ENCODE measurements around the gene HMCES.
"Not testable (repeated sequence)": the region's sequence is repeated elsewhere in the genome, so short reads cannot be mapped to it uniquely, and the experiment has no call there.

HMCES gene

DNA sequence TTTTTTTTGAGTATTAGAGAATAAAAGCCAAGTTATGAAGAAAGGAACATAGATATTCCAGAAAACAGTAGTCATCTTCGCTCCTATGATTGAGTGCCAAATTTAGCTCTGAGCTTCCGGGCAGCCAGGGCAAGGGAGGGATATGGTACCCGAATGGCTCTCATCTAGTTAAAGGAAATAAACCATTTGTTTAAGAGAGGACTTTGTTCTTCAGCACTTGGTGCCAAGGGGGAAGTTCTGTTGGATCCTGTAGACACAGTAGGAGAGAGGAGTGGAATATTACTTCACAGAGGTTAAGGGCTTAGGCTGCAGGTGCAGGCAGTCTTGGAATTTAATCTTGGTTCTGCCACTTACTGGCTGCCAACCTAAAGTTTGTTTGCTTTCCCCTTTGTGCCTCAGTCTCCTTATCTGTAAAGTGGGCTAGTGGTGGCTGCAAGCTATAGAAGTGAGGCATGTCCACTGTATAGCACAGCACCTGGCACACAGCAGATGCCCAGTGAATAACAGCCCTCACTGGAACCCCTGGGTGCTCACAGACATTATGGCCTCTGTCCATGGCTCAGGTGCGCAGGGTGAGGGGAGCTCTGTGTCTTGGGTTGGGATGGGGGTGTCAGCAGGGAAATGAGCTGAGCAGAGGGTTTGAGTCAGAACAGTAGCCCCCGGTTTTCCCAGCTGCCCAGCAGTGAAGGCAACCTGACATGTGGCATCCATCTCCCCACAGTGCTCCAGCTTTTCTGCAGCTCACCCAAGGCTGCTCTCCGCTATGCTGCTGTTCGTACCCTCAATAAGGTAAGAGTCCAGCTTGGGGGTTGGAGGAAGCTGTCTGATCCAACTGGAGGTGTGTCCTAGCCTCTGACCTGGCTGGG is 18.8 kb upstream of the HMCES start:
- DNase-seq = no peak

DNA sequence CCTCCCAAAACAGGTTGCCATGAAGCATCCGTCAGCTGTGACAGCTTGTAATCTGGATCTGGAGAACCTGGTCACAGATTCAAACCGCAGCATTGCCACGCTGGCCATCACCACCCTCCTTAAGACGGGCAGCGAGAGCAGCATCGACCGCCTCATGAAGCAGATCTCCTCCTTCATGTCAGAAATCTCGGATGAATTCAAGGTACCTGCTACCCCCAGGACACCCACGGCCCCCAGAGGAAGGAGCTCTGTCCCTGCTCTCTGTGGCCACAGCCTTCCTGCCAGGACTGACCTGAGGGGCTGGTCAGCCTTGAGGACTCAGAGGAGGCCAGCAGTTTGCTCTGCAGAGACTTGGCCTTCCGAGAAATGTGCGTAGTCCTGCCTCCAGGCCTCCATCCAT is 18.1 kb upstream of the HMCES start:
- no peak for DNase-seq

DNA sequence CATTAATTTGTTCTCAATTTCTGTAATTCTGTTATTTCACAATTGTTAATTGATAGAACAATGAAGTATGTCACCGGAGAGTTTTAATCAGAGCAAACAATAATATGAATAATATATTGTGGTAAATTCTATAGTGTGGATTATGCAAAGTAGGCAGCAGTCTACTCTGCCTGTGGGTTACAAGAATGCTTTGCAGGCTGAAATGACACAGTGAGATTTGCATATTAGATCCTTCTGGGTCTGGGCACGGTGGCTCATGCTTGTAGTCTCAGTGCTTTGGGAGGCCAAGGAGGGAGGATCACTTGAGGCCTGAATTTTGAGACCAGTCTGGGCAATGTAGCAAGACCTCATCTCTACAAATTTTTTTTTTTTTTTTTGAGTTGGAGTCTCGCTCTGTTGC is 16.8 kb upstream of the HMCES start:
- DNase-seq = no peak

DNA sequence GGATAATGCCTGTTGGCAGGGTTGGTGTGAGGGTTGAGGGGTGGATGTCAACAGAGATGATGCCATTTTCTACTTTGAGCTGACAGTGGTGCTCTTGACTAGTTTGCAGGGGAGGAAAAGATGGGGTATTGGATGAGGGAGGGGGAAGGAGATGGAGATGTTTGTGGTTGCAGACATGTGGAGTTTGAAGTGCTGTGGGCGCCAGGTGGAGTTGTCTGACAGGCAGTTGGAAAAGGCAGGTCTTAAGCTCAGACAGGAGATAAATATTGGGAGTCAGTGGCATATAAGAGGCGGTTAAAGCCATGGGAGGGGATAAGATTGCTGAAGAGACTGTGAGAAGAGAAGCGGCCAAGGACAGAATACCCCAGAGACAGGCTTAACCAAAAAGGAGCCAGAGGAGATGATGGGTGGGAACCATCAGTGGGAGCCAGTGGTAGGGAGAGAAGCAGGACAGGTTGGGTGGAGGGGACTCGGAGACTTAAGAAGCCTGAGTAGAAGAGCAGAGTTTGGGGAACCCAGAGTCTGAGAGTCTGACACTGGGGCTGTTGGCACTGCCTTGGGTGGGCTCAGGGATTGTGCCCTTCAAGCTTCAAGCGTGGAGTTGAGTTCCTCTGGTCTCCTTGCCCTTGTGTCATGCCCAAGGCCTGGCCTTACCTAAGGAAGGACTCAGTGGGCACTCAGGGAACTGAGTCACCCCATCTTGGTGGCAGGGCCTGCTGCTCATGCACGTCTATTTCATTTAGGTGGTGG is 15.3 kb upstream of the HMCES start:
- DNase-seq = no peak

DNA sequence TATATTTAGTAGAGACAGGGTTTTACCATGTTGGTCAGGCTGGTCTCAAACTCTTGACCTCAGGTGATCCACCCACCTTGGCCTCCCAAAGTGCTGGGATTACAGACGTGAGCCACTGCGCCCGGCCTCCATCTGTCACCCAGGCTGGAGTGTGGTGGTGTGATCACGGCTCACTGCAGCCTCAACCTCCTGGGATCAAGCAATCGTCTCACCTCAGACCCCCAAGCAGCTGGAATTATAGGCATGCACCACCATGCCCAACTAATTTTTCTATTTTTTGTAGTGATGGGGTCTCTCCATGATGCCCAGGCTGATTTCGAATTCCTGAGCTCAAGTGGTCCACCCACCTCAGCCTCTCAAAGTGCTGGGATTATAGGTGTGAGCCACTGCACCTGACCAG is 13.7 kb upstream of the HMCES start:
- not testable (repeated sequence) for DNase-seq

DNA sequence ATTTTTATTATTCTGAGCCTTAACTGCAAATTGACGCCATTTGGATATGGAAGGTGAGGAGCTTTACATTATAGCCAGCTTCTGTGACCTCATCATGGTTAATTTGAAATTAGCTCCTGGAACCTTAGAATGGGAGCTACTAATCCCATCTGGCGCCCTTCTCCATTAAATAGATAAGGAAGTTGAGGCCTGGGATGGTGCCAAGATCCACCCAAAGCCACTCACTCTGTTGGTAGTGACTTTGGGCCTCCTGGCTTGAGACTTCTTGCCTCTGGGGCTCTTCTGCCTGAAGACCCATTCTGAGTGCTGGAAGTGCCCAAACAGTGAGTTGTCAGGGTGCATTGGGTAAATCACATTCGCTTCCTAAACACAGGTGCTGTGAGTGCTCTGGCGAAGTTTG is 12.0 kb upstream of the HMCES start:
- DNase-seq = no peak

DNA sequence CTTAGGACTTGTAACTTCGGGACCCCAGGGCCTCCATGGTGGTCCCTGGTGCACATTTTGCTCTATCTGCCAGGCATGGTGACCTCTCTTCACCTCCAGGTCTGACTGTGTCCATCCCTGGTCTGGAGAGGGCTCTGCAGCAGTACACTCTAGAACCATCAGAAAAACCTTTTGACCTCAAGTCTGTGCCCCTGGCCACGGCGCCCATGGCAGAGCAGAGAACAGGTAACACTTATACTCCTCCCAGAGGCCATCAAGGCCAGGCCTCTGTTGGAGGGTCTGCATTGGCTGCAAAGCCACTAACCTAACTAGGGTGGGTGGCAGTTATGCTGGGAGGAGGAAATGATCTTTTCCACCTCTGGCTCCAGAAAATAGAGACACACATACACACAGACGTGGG is 10.3 kb upstream of the HMCES start:
- DNase-seq = no peak

DNA sequence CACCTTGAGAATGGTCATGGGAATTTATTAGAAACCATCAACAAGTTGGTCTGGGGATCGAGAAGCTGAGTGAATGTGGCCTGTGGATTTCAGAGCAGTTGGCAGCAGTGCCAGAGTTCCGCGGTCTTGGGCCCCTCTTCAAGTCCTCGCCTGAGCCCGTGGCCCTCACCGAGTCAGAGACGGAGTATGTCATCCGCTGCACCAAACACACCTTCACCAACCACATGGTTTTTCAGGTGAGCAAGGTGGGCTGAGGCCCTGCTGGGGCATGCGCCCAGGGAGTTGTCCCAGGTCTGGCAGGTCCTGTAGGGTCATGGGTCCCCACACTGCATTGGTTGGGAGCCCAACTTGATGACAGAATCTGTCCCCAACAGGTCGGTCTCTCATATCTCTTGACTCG is 7.0 kb upstream of the HMCES start:
- DNase-seq = no peak

DNA sequence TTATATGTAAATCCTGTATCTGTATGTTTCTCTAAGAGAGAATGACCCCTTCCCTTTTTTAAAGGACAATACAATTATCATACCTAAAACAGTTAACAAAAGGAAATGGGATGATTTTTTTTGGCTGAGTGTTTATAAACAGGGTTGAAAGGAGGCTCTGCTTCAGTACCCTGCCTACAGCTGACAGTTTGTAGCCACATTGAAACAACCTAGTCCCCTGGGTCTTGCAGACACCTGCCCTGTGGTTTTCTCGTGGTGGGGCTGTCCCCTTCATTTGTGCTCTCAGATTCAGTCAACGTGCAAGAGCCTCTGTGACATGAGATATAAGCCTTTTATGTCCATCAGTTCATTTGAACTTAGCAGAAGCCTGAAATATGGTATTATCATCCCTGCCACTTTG is 2.3 kb upstream of the HMCES start:
- no peak for DNase-seq

DNA sequence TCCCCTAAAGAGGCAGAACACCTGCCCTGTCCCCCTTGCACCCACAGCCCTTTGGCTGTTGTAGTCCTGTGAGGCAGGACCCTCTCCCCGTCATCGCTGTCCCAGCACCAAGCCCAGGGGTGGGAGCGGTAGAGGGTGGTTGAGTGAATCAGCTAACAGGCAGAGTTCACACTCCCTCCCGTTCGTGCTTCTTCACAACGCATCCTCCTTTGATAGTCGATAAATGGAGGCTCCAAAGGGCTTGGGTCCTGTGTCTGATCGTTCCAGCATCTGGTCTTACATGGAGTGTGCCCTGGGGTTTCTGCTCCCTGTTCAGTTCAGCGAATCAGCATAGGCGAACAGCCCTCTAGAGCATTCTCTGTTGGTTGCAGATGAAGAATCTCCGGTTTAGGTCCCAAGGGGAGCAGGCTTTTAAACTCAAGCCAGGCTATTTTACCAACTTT is 820 bp upstream of the HMCES start:
- no peak for DNase-seq

DNA sequence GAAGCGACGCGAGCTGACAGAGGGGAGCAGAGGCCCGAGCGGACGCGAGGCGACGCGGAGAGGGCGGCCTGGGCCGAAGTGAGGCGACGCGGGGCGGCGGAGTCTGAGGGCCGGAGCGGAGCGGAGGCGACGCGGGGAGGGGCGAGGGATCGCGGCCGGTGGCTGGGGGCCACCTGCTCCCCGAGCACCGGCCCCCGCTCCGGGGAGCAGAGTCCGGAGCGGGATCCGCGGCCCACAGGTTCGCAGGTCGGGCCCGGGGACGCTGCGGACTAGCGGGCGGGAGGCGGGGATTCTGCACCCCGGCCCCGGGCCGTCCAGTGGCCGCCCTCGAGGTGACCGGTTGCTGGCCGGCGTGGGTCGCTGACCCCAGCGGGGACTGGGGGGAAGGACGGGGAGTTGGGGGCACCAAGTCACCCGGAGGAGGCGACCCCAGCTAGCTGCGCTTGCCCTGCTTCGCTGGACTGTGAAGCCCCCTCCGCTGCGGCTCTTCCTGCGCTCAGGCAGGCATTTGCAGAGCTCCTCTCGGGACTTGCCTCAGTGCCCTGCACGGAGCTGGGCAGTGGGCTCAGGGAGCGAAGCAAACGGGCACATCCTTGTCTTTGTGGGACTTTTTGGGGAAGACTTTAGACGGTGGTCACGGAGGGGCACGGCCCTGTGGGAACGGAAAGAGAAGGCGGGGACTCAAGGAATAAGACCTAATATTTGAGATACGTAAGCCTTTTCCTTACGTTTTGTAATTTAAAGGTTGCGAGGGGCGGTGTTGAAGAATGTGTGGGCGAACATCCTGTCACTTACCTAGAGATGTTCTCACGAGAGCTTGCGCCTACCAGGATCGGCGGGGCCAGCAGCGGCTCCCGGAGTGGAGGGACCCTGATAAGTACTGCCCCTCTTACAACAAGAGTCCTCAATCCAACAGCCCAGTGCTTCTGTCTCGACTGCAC is 566 bp downstream of the HMCES start:
- DNase-seq = peak; percentile 48 to 60

DNA sequence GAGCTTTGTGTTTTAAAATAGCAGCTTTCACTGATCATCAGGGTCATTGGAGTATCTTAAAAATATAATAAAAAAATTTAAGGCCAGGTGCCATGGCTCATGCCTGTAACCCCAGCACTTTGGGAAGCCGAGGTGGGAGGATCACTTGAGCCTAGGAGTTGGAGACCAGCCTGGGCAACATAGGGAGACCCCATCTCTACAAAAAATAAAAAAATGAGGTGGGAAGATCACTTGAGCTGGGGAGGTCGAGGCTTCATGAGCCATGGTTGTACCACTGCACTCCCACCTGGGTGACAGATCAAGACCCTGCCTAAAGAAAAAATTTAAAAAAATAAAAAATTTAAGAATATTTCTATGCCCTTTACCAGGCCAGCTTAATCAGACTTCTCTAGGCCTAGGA is 1.5 kb downstream of the HMCES start:
- no peak for DNase-seq

DNA sequence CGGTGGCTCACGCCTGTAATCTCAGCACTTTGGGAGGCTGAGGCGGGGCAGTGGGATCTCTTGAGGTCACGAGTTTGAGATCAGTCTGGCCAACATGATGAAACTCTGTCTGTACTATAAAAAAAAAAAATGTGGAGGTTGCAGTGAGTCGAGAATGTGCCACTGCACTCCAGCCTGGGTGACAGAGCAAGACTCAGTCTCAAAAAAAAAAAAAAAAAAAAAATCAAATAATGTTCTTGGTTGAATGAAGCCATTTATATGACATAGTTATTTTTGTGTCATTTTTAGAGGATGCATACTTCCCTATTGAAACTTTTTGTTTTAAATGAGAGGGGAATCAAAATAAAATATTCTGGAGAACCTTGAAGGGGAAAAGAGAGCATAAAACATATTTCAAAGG is 3.1 kb downstream of the HMCES start:
- DNase-seq = no peak

DNA sequence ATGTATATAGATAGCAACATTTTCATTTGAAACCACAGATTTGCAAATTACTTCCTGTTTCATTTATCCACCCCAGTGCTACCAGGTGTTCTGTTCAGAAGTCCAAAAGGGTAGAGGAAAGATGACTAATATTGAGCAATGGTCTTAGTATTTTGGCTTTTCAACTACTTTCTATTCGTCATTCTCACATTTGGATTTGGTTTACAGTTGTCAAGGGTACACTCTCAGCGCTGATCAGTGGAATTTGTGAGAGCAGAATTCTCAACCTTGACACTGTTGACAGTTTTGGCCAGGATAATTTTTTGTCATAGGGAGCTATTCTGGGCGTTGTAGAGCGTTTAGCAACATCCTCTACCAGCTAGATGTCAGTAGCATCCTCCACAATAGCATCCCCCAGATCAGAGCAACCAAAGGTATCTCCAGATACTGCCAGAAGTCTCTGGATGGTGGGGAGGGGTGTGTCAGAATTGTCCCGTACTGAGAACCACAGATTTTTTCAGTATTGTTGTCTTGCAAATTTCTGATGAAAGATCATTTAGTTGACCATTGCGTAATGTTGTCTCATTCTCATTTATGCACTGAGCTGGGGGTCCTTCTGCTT is 4.2 kb downstream of the HMCES start:
- DNase-seq = peak; percentile 13 to 15

DNA sequence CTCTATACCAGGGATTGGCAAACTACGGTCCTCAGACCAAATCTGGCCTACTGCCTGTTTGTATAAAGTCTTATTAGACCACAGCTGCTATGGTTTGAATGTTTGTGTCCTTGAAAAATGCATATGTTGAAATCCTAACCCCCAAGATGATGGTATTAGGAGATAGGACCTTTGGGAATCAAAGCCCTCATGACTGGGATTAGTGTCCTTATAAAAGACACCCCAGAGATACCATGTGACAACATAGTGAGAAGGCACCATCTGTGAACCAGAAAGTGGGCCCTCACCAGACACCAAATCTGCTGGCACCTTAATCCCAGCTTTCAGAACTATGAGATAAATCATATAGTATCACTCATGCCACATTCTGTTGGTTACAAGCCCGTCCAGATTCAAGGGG is 7.4 kb downstream of the HMCES start:
- DNase-seq = no peak

DNA sequence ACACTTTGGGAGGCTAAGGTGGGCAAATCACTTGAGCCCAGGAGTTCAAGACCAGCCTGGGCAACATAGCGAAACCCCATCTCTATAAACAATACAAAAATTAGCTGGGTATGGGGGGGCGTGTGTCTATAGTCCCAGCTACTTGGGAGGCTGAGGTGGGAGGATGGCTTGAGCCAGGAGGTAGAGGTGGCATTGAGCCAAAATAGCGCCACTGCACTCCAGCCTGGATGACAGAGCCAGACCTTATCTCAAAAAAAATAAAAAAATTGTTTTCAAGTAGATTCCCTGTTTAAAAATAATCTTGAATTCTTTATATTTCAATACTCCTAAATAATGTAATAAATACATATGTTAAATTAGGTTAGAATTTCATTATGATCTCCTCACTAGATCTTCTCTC is 9.8 kb downstream of the HMCES start:
- no peak for DNase-seq

DNA sequence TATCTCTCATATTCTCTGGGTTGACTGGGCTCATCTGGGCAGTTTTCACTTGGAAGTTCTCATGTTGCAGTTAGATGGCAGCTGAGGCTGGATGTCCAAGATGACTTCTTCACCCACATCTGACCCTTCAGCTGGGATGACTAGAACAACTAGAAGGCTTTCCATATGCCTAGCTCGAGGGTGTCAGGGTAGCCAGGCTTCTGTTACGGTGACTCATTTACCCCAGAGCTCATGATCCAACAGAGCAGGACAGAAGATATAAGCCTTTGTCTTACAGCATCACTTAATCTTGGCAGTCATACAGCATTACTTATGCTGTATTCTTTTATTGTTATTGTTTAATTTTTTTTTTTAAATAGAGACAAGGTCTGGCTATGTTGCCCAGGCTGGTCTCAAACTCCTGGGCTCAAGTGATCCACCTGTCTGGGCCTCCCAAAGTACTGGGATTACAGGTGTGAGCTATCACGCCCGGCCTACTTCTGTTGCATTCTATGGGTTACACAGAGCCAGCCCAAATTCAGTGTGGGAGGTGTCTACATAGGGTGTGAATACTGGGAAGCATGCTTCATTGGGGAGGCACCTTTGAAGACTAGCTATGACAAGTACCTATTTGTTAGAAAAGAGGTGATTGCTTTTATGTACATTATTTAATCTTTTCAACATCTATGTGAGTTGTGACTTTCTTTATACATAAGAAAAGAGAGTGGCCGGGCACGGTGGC is 10.7 kb downstream of the HMCES start:
- DNase-seq = no peak

DNA sequence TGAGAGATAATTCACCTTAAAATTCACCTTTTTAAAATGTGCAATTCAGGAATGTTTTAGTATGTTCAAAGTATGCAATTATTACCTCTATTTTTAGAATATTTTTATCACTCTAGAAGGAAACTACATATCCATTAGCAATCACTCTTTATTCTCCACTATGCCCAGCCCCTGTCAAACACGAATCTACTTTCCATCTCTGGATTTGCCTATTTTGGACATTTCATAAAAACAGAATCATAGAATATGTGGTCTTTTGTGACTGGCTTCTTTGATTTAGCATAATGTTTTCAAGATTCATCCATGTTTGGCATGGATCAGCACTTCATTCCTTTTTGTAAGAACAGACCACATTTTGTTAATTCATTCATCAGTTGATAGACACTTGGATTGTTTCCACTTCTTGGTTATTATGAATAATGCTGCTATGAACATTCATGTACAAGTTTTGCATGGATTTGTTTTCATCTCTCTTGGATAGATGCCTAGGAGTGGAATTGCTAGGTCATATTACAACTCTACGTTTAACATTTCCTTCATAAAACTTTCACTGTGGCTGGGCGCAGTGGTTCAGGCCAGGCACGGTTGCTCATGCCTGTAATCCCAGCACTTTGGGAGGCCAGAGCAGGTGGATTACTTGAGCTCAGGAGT is 12.7 kb downstream of the HMCES start:
- no peak for DNase-seq

DNA sequence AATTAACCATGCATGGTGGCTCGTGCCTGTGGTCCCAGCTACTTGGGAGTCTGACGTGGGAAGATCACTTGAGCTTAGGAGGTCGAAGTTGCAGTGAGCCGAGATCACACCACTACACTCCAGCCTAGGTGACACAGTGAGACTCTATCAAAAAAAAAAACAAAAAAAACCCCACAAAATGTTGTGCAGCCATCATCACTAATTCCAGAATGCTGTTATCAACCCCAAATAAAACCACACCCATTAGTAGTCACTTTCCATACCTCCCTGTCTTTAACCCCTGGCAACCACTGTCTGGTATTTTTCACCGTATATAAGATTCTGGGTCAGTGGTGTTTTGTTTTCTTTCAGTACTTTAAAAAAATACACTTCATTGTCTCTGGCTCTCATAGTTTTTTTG is 16.6 kb downstream of the HMCES start:
- no peak for DNase-seq

DNA sequence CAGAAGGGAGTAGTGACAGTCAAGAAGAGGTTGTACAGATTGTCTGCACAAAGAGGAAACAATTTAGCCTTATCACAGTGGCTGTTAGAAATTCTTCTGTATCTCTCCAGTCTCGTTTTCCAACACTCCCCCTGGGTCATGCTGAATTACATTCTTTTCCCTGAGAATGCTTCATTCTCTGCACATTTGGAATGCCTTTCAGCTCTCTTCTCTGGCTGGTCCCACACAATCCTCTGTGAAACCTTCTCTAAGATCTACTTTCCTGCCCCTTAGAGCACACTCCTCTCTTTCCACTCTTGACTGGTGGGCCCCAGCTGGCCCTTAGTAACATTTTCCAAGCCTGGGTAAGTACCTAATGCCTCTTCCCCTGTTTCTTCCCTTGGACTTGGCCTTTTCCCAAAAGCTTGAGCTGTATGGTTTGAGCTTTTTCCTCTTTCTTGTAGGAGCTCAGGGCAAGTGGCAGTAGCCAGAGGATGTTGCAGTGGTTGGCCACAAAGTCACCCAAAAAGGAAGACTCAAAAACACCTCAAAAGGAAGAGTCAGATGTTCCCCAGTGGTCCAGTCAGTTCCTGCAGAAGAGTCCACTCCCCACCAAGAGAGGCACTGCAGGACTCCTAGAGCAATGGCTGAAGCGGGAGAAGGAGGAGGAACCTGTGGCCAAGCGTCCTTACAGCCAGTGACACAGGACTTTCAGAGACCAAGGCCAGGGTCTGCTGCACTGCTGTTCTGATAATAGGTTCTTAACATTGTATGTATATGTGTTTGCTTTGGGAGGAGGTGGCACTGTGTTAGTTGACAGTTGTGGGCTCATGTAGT is 25.7 kb downstream of the HMCES start:
- no peak for DNase-seq

DNA sequence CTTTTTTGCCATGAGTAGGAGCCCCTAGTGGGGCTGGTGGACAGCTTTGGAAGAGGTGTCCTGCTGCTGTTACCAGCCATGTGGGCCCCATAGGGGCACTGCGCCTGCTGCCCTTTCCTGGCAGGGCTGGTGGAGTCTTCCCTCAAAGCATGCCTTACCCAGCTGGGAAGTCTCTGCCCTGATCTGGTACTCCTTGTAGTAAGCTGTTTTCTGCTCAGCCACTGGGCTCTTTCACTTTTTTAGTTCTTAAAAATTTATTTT is 26.2 kb downstream of the HMCES start:
- DNase-seq = no peak
